Naive thymus-derived CD8-positive, alpha-beta T cell (primary cell): ENCODE results near the gene RPL28. TPM values are rescaled to one million over a fixed set of nuclear protein-coding genes. Genes with fewer than 3 reads are reported as not detected.

Experiments used
- ATAC-seq, 2 donors: fragments of 150-1000 bp; cut with Tn5 transposase in 1 of 2; sonication (Bioruptor Pico), chemical (Tn5 transposase) in 1 of 2; 1 replicate in 1 of 2; 2 replicates in 1 of 2; pipeline ENCODE4 v1.10.0; 2021; ENCODE audit warnings: mild to moderate bottlenecking in 2 of 2, moderate library complexity in 2 of 2
- POLR2A ChIA-PET: fragments of 350-600 bp; sonication (Branson Sonifier 250); formaldehyde crosslinking; loops from one replicate; lab custom pipeline; 2021; ENCODE audit warnings: antibody characterized with exemption; lab: Charles Lee
- DNase-seq, 10 donors: peaks; one replicate each; pipeline versions ENCODE4 v3.0.0 to v3.0.0-alpha.2; 2020 to 2022
- H3K27ac Mint-ChIP-seq, 10 donors: one replicate each; pipeline ENCODE4 v1.8.0; 2020 to 2022; ENCODE audit warnings: mild to moderate bottlenecking in 10 of 10, mixed read lengths in 10 of 10, moderate library complexity in 4 of 10, inconsistent platforms in 1 of 10
- H3K27me3 Mint-ChIP-seq, 5 donors: one replicate each; pipeline ENCODE4 v1.8.0; 2021 to 2022; ENCODE audit warnings: mixed read lengths in 5 of 5
- H3K36me3 Mint-ChIP-seq, 3 donors: one replicate each; pipeline ENCODE4 v1.8.0; 2020 to 2022; ENCODE audit warnings: mixed read lengths in 3 of 3, mild to moderate bottlenecking in 2 of 3, inconsistent platforms in 1 of 3
- H3K4me1 Mint-ChIP-seq, 4 donors: one replicate each; pipeline ENCODE4 v1.8.0; 2021 to 2022; ENCODE audit warnings: mixed read lengths in 4 of 4
- H3K4me3 Mint-ChIP-seq, 10 donors: one replicate each; pipeline ENCODE4 v1.8.0; 2020 to 2022; ENCODE audit warnings: mild to moderate bottlenecking in 10 of 10, mixed read lengths in 10 of 10, moderate library complexity in 6 of 10, inconsistent platforms in 1 of 10
- H3K9me3 Mint-ChIP-seq, 9 donors: one replicate each; pipeline ENCODE4 v1.8.0; 2020 to 2022; ENCODE audit warnings: mixed read lengths in 9 of 9, mild to moderate bottlenecking in 3 of 9, inconsistent platforms in 1 of 9, moderate library complexity in 1 of 9
- polyA plus RNA-seq, 3 donors: library from polyadenylated mRNA; unstranded; fragments of 300-500 nt; fragmentation: Illumina TruSeq; gene quantifications; one replicate each; pipeline ENCODE4 v1.2.3, GENCODE V29; 2021
- total RNA-seq, 8 experiments: library from RNA in 2 of 8; stranded (reverse) in 2 of 8; gene quantifications; one replicate each; pipeline ENCODE4 v1.2.3 and lab custom pipeline; 2021 to 2026

RPL28 gene
- total RNA-seq (1,000 to 10,000 TPM; 2,967 to 2,995 TPM), polyA plus RNA-seq (1,000 to 10,000 TPM in 1 of 3 donors, 100 to 1,000 TPM in 2; 559 to 1,017 (median 787) TPM), total RNA-seq (lab: John Stamatoyannopoulos, UW) (280 to 551 (median 341) reads per million in 6 experiments)

GRCh38 chr19:55385724-55386492 is at the start of gene RPL28:
Gene RPL28 (plus strand): TSS chr19:55385932. CDS start chr19:55386358, 426 bp downstream.
- no peaks in the 10 kb centered on the region for H3K27me3 Mint-ChIP-seq
- peak within 1 kb of the TSS; percentile 99 to 100 (median 100) for H3K4me3 Mint-ChIP-seq
- ATAC-seq, result peak; percentile 73 to 81
- H3K27ac Mint-ChIP-seq, result peak within 1 kb of the TSS; percentile 98 to 100 (median 99)
- peaks cover 9 to 50% (median 21%) of the 10 kb centered on the region in 3 donors for H3K36me3 Mint-ChIP-seq
- POLR2A ChIA-PET, result interaction anchor here (0.5 to 12.9 kb wide), 8 partner anchors 13 to 131 kb away, joined by 3 to 181 read pairs (median 22); partner anchors contain the start of genes KMT5C, PPP6R1 and UBE2S
- peaks cover 0 to 2% (median 0%) of the 10 kb centered on the region in 9 donors for H3K9me3 Mint-ChIP-seq
- peaks cover 36 to 79% (median 75%) of the 10 kb centered on the region in 4 donors for H3K4me1 Mint-ChIP-seq
- DNase-seq, result peak; percentile 63 to 100 (median 99)

GRCh38 chr19:55336101-55336500 is 49.6 kb upstream of the RPL28 start:
- H3K27ac Mint-ChIP-seq, result peak overlapping the region in 2 of 10 donors; percentile 25 to 70
- no peak for DNase-seq
- H3K36me3 Mint-ChIP-seq, result no peaks in the 10 kb centered on the region
- no peaks in the 10 kb centered on the region for H3K9me3 Mint-ChIP-seq
- POLR2A ChIA-PET, result no interaction called here
- peaks cover 0 to 19% (median 4%) of the 10 kb centered on the region in 5 donors for H3K27me3 Mint-ChIP-seq
- no peak for ATAC-seq
- H3K4me1 Mint-ChIP-seq, result peaks cover 10 to 27% (median 17%) of the 10 kb centered on the region in 4 donors
- H3K4me3 Mint-ChIP-seq, result no peak overlapping the region

DNA sequence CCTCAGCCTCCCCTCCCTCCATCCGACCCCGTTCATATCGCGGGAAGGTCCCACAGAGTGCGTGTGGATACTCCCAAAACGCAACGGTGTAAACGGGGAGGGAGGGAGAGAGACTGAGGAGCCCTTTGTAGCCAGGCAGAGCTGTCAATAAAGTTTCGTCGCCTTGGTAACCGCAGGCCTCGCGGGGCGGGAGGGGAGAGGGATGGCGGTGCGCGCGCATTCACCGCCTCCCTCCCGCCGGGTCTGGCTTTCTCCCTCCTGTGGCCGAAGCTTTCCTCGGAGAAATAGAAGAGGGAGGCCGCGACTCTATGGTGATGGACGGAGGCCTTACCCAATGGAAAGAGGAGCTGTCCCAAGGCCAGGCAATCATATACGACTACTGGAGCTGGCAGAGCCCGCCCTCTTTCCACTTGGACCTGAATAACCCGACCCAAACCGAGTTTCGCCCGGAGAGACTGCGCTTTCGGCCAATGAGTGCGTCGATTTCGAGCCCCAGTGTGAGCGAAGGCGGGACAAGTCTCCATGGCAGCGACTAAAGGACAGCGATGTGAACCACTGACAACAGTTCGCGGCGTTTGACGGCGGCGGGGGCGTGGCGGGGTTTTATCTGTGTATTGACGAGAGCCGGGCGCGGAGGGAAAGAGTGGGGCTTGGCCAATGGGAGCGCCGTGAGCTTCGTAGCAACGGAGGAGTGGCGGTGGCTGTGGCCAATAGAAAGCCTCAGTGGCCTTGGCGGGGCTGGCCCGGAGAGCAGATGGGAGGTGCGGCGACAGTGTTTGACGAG is 46.4 kb upstream of the RPL28 start, which contains the start of gene KMT5C:
Gene KMT5C (plus strand): TSS at position 772 of the 784 bp plus-strand sequence. CDS start 2,061 bp downstream, outside the sequence.
- peak within 1 kb of the TSS; percentile 89 to 99 (median 97) for H3K27ac Mint-ChIP-seq
- peak; percentile 98 to 100 (median 100) for DNase-seq
- POLR2A ChIA-PET, result interaction anchor here (0.7 to 2.1 kb wide), 25 partner anchors 9 to 1236 kb away, joined by 3 to 46 read pairs (median 4); partner anchors contain the start of genes FIZ1, HSPBP1, NDUFA3 and PPP1R12C

DNA sequence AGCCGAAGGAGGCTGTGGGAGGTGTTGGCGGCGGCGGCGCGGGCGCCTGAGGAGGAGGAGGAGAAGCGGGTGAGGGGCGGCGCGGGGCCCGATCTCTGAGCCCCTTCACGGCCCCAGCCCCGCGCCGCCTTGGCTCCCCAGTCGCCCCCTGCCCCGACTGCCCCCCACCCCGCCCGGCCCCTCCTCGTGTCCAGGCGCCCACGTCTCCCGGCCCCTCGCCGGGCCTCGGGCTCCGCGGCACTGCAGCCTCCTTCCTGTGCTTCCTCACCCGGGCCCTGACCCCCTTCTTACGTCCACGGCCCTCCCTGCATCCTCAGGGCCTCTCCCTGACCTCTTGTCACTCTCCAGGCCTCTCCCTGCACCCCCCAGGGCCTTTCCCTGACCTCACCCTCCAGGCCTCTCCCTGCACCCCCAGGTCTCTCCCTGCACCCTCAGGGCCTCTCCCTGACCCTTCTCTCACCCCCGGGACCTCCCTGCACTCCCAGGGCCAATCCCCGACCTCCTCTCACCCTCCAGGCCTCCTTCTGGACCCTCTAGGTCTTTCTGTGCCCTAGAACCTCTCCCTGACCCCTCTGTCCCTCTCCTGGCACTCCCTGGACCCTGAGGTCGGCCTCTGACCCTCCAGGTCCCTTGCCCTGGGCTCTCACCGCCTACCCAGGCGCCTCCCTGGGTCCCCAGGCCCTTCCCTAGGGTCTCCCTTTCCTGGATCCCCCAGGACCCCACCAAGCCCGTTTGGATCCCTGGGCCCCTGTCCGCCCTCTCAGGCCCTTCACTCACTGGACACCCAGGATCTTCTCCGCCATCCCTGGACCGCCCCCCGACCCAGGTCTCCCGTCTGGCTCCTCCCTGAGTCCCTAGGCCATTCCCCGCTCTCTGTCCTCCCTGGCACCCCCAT is 45.6 kb upstream of the RPL28 start:
- H3K27me3 Mint-ChIP-seq, result peaks cover 0 to 14% (median 0%) of the 10 kb centered on the region in 5 donors
- DNase-seq (peak in 5 of 10 donors; percentile 13 to 71 (median 41)), ATAC-seq (no peak)
- peak overlapping the region; percentile 89 to 99 (median 97) for H3K27ac Mint-ChIP-seq
- peaks cover 13 to 38% (median 23%) of the 10 kb centered on the region in 4 donors for H3K4me1 Mint-ChIP-seq
- H3K9me3 Mint-ChIP-seq, result no peaks in the 10 kb centered on the region
- peak overlapping the region; percentile 83 to 99 (median 94) for H3K4me3 Mint-ChIP-seq
- POLR2A ChIA-PET, result interaction anchor here (0.7 to 2.1 kb wide), 25 partner anchors 9 to 1237 kb away, joined by 3 to 46 read pairs (median 4); partner anchors contain the start of genes FIZ1, HSPBP1, NDUFA3 and PPP1R12C
- H3K36me3 Mint-ChIP-seq, result peaks cover 0 to 13% (median 9%) of the 10 kb centered on the region in 3 donors

More for the DNA sequence above, 46.4 kb upstream of the RPL28 start, which contains the start of gene KMT5C:
- Mint-ChIP-seq H3K36me3 (peaks cover 0 to 10% (median 7%) of the 10 kb centered on the region in 3 donors), H3K27me3 (peaks cover 0 to 14% (median 0%) of the 10 kb centered on the region in 5 donors), H3K4me1 (peaks cover 12 to 34% (median 23%) of the 10 kb centered on the region in 4 donors), H3K4me3 (peak within 1 kb of the TSS; percentile 83 to 99 (median 94)), H3K9me3 (no peaks in the 10 kb centered on the region)
- ATAC-seq, result peak; percentile 78 to 85

DNA sequence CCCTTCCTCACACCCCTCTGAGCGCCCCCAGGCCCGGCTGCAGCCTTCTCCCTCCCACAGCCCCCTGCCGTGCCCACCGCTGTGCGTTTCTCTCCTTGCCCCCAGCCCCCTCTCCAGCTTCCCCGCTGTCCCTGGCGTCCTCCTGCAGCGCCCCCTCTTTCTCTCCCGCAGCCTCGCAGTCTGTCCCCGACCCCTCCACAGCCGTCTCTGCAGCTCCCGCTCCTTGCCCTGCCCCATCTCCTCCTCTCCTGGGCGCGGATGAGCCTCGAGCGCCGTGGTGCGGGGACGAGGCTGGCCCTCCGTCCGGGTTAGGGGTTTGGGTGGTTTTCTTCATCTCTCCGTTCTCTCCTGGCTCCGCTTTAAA is 45.0 kb upstream of the RPL28 start:
- Mint-ChIP-seq H3K4me1 (peaks cover 14 to 42% (median 23%) of the 10 kb centered on the region in 4 donors), H3K9me3 (no peaks in the 10 kb centered on the region), H3K27me3 (peaks cover 0 to 17% (median 0%) of the 10 kb centered on the region in 5 donors), H3K27ac (peak overlapping the region in 9 of 10 donors; percentile 29 to 99 (median 93)), H3K4me3 (peak overlapping the region; percentile 76 to 88 (median 84)), H3K36me3 (peaks cover 0 to 16% (median 9%) of the 10 kb centered on the region in 3 donors)
- peak in 2 of 10 donors; percentile 25 to 27 for DNase-seq
- ATAC-seq, result no peak
- POLR2A ChIA-PET, result interaction anchor here (0.7 to 2.0 kb wide), 4 partner anchors 10 to 87 kb away, joined by 3 to 10 read pairs (median 4); partner anchors contain the start of gene TMEM238

GRCh38 chr19:55341171-55341588 is 44.6 kb upstream of the RPL28 start:
- POLR2A ChIA-PET, result interaction anchor here (0.7 to 1.7 kb wide), 3 partner anchors 9 to 87 kb away, joined by 3 to 5 read pairs (median 4); partner anchors contain the start of gene TMEM238
- peaks cover 0 to 16% (median 9%) of the 10 kb centered on the region in 3 donors for H3K36me3 Mint-ChIP-seq
- ATAC-seq, result no peak

DNA sequence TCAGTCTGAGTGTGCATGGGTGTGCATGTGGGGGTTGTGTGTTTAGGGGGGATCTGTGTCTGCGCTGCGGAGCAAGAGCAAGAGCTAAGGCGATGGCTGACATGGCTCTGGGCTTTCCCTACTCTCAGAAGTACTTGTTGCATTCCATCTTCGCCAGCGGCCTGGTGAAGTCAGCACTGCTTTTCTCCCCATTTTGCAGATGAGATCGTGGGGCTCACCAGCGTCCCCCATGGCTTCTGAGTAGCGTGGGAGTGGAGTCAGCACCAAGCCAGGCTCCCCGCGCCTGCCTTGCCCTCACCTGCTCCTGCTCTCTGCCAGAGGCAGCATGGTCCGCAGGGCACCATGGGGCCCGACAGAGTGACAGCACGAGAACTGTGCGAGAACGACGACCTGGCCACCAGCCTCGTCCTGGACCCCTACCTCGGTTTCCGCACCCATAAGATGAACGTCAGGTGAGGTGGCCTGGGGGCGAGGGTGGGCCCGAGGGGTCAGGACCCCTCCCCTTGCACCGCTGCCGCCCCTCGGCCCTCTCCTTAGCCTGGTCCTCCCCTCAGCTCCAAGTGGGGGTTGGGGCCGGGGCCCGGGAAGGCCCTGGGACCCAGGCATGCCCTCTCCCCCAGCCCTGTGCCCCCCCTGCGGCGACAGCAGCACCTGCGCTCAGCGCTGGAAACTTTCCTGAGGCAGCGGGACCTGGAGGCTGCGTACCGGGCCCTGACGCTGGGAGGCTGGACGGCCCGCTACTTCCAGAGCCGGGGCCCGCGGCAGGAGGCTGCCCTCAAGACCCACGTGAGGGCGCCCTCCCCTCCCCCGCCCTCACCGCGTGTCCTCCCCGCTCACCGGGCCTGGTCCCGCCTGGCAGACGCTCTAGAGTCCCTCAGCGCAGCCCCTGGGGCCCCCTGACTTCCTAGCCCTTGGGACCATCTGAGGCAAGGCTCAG is 43.9 kb upstream of the RPL28 start:
- Mint-ChIP-seq H3K9me3 (no peaks in the 10 kb centered on the region), H3K4me3 (peak overlapping the region; percentile 40 to 83 (median 58)), H3K27ac (peak overlapping the region in 8 of 10 donors; percentile 56 to 99 (median 79)), H3K36me3 (peaks cover 0 to 16% (median 9%) of the 10 kb centered on the region in 3 donors), H3K27me3 (peaks cover 0 to 11% (median 0%) of the 10 kb centered on the region in 5 donors), H3K4me1 (peaks cover 14 to 42% (median 23%) of the 10 kb centered on the region in 4 donors)
- ATAC-seq (no peak), DNase-seq (no peak)
- POLR2A ChIA-PET, result interaction anchor here (1.7 kb wide), 1 partner anchor 88 kb away, joined by 3 read pairs; no protein-coding TSS in a partner anchor

More at GRCh38 chr19:55341171-55341588, 44.6 kb upstream of the RPL28 start:
- Mint-ChIP-seq H3K4me3 (peak overlapping the region; percentile 76 to 88 (median 84)), H3K27ac (peak overlapping the region in 9 of 10 donors; percentile 29 to 99 (median 93)), H3K27me3 (peaks cover 0 to 17% (median 0%) of the 10 kb centered on the region in 5 donors), H3K9me3 (no peaks in the 10 kb centered on the region), H3K4me1 (peaks cover 14 to 42% (median 23%) of the 10 kb centered on the region in 4 donors)
- peak in 7 of 10 donors; percentile 16 to 51 (median 25) for DNase-seq

GRCh38 chr19:55344444-55344843 is 41.3 kb upstream of the RPL28 start:
- Mint-ChIP-seq H3K4me1 (peaks cover 9 to 31% (median 16%) of the 10 kb centered on the region in 4 donors), H3K9me3 (no peaks in the 10 kb centered on the region), H3K36me3 (peaks cover 0 to 20% (median 9%) of the 10 kb centered on the region in 3 donors), H3K27ac (no peak overlapping the region), H3K27me3 (peaks cover 0 to 4% (median 0%) of the 10 kb centered on the region in 5 donors), H3K4me3 (no peak overlapping the region)
- POLR2A ChIA-PET, result interaction anchor here (0.7 kb wide), 1 partner anchor 8 kb away, joined by 3 read pairs; no protein-coding TSS in a partner anchor
- DNase-seq, result no peak
- no peak for ATAC-seq

DNA sequence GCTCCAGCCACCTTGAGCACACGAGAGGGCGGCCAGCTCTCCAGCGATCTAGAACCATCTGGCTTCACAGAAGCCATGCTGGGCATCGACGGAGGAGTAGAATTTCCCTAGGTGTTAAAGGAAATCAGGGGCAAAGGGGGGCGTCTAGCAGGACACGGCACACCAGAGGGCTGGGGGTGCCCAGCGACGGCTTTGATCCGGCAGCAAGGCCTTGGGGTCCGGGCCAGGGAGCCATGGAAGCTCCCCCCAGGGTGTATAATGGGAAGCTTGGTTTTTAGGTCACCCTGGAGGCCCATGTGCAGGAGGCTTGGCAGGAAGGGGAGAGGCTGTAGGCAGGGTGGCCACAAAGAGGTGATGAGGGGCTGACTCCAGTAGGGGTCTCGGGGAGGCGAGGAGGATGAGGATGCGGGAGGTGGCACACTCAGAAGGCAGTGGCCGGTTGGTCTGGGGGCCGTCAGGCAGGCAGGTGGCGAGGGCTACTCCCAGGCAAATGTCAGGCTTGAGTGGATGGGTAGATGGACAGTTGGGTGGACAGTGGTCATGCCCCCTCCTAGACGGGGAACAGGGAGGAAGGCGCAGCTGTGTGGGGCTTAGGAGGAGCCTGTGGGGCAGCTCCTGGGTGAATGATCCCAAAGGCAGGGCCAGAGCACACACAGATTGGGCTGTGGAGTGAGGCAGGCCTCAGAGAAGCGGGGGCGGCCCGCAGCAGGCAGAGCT is 40.5 kb upstream of the RPL28 start:
- POLR2A ChIA-PET, result interaction anchor here (0.6 kb wide), 1 partner anchor 102 kb away, joined by 6 read pairs; no protein-coding TSS in a partner anchor
- H3K9me3 Mint-ChIP-seq, result no peaks in the 10 kb centered on the region
- peaks cover 0 to 20% (median 9%) of the 10 kb centered on the region in 3 donors for H3K36me3 Mint-ChIP-seq

More for the DNA sequence above, 40.5 kb upstream of the RPL28 start:
- Mint-ChIP-seq H3K27ac (peak overlapping the region in 2 of 10 donors; percentile 59 to 61), H3K4me1 (peaks cover 6 to 23% (median 11%) of the 10 kb centered on the region in 4 donors), H3K27me3 (peaks cover 0 to 7% (median 0%) of the 10 kb centered on the region in 5 donors), H3K4me3 (peak overlapping the region in 1 of 10 donors; percentile 67)
- no peak for ATAC-seq
- no peak for DNase-seq
